NCI-H1436 (cell line): ENCODE data around the gene DGKB.

ENCODE experiments used
- DNase-seq: peaks from one replicate; lab custom pipeline; 2025; lab: John Stamatoyannopoulos, UW

DGKB gene

GRCh38 chr7:14209896-14210484 is 692.6 kb downstream of the DGKB start:
- DNase-seq: peak; percentile 38

- DNase-seq: no peak
Measured at GRCh38 chr7:14207711-14208110, 694.8 kb downstream of the DGKB start.

- no peak for DNase-seq
Measured at GRCh38 chr7:14207138-14207537, 695.4 kb downstream of the DGKB start.

GRCh38 chr7:14206121-14206520 is 696.4 kb downstream of the DGKB start:
- DNase-seq: no peak

GRCh38 chr7:14201353-14201752 is 701.2 kb downstream of the DGKB start:
- no peak for DNase-seq

- no peak for DNase-seq
Measured at GRCh38 chr7:14199336-14199735, 703.2 kb downstream of the DGKB start.

GRCh38 chr7:14197280-14197679 is 705.3 kb downstream of the DGKB start:
- DNase-seq: no peak

GRCh38 chr7:14196555-14196954 is 706.0 kb downstream of the DGKB start:
- no peak for DNase-seq

- DNase-seq: no peak
Measured at GRCh38 chr7:14195871-14196270, 706.7 kb downstream of the DGKB start.

GRCh38 chr7:14195079-14195478 is 707.5 kb downstream of the DGKB start:
- no peak for DNase-seq

- no peak for DNase-seq
Measured at GRCh38 chr7:14191686-14192098, 710.9 kb downstream of the DGKB start.

GRCh38 chr7:14184292-14184864 is 718.2 kb downstream of the DGKB start:
- DNase-seq: no peak

GRCh38 chr7:14179781-14180180 is 722.8 kb downstream of the DGKB start:
- DNase-seq: no peak

GRCh38 chr7:14177876-14178275 is 724.7 kb downstream of the DGKB start:
- no peak for DNase-seq

GRCh38 chr7:14170872-14171271 is 731.7 kb downstream of the DGKB start:
- no peak for DNase-seq

- no peak for DNase-seq
Measured at GRCh38 chr7:14158111-14158510, 744.4 kb downstream of the DGKB start.

GRCh38 chr7:14156436-14156835 is 746.1 kb downstream of the DGKB start:
- no peak for DNase-seq

GRCh38 chr7:14148974-14149373 is 753.6 kb downstream of the DGKB start:
- DNase-seq: no peak

GRCh38 chr7:14147532-14147931 is 755.0 kb downstream of the DGKB start:
- DNase-seq: no peak

GRCh38 chr7:14144538-14144937 is 758.0 kb downstream of the DGKB start:
- DNase-seq: peak; percentile 73

- DNase-seq: no peak
Measured at GRCh38 chr7:14144109-14144508, 758.4 kb downstream of the DGKB start.

- DNase-seq: no peak
Measured at GRCh38 chr7:14137676-14138075, 764.9 kb downstream of the DGKB start.

- DNase-seq: no peak
Measured at GRCh38 chr7:14133752-14134151, 768.8 kb downstream of the DGKB start.

GRCh38 chr7:14125998-14126397 is 776.6 kb downstream of the DGKB start:
- DNase-seq: no peak
